SK-N-MC (cell line): ENCODE results near the gene CHIC1.

ENCODE experiments used
- EZH2 ChIP-seq: fragments of 200-600 bp; sonication (generic); IDR thresholded peaks from one replicate; pipeline ENCODE4 v1.6.1; 2017; ENCODE audit warnings: antibody characterized with exemption
- FOXP2 ChIP-seq: optimal IDR thresholded peaks from 2 replicates; pipeline ENCODE3; 2011; ENCODE audit warnings: mild to moderate bottlenecking, moderate library complexity; ENCODE audit not compliant: insufficient read depth; ENCODE audit errors: extremely low read length, control extremely low read depth
- POLR2AphosphoS5 ChIP-seq: IDR thresholded peaks from 2 replicates; pipeline ENCODE4 v1.6.1; 2012; ENCODE audit warnings: mild to moderate bottlenecking, low read depth, low read length, borderline replicate concordance

DNA sequence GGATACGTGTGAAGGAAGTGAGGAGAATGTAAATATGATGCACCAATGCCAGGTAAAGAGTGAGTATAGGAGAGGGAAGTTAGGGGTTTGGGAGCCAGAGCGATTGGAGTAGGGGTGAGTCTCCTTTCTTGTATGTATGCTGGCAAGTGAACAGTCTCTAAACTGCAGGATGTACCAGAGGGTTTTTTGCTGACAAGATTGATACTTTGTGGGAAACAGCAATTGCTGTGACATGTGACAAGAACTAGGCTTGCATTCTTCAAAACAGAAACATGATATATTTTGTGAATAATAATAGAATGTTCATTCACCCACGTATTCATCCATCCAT is 706 bp downstream of the CHIC1 start:
- TF ChIP-seq POLR2AphosphoS5 (no peak), EZH2 (no peak), FOXP2 (no peak)
